HG03060 (cell line): ENCODE data around the gene ZNF385C.

Source experiments
- ATAC-seq: cut with Tn5 transposase; IDR thresholded peaks from one replicate; pipeline ENCODE4 v1.9.1; 2021; ENCODE audit warnings: low read depth, moderate number of reproducible peaks; ENCODE audit not compliant: unreplicated experiment

ZNF385C gene

GRCh38 chr17:42109086-42109485 lies 10.8 kb upstream of the ZNF385C start:
- no peak for ATAC-seq

DNA sequence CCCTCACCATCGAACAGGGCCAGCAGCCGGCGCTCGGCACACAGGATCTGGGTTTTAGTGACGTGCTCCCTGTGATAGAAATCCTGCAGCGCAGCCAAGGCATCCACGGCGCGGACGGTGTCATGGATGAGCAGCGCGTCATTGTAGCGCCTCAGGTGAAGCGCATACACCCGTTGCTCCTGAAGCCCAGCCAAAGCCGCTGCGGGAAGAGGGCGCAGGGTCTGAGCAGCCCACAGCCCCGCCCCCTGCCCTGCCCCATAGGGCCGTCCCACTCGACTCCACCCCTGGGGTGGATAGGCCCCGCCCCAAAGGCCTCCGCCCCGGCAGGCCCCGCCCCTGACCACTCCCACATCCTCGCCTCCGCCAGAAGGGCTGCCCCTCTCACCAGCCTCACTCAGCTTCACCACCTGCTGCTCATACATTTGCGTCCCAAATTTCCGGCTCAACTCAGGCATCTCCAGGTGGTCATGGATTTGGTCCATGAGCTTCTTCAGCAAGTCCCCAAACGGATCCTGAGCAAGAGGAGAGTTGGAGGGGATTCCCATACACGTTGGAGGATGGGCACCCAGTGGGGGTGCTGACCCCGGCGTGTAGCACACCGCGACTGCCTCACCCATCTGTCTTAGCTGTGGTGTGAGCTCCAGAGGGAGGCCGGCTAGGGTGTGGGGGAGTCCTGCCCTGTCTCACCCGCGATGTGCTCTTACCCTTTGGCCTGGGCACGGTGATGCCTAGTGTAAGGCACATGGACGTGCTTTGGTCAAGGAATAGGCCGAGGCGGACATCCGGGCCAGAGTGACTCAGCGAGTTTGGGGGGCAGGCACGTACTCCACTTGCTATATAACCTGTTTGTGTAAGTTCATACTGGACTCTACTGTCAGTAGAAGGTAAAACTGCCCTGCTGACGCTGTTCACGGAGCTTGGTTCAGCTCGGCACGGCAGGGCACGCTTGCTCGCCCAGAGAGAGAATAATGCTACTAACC lies 9.6 kb upstream of the ZNF385C start:
- no peak for ATAC-seq

DNA sequence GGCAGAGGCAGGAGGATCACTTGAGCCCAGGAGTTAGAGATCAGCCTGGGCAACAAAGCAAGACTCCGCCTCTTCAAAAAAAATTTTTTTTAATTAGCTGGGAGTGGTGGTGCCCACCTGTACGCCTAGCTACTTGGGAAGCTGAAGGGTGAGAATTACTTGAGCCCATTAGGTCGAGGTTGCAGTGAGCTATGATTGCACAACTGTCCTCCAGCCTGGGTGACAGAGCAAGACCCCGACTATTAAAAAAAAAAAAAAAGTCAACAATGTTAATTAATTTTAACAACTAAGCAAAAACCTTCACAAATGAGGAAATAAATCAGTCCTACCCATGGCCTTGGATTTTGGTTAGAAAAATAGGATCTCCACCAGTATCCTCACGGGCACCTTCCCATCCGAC lies 8.9 kb upstream of the ZNF385C start:
- no peak for ATAC-seq

- no peak for ATAC-seq
These were observed 7.7 kb upstream of the ZNF385C start for GRCh38 chr17:42106009-42106408.

DNA sequence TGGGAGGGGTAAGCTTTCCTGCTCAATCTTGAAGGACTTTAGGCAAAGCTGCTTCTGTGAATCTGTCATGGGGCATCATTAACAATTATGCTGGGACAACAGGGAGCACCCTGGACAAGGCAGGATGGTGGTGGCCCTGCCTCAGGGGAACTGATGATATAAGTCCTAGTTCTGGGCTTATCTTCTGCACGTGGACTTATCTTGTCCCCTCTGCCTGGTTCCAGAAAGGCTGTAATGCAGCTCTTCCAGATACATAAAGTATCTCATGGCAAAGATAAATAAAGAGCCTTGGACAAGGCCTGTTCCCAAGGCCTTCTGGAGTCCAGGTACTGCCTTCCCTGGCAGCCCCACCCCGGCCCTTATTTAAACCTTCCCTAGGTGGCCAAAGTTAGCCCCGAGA lies 6.0 kb upstream of the ZNF385C start:
- no peak for ATAC-seq

DNA sequence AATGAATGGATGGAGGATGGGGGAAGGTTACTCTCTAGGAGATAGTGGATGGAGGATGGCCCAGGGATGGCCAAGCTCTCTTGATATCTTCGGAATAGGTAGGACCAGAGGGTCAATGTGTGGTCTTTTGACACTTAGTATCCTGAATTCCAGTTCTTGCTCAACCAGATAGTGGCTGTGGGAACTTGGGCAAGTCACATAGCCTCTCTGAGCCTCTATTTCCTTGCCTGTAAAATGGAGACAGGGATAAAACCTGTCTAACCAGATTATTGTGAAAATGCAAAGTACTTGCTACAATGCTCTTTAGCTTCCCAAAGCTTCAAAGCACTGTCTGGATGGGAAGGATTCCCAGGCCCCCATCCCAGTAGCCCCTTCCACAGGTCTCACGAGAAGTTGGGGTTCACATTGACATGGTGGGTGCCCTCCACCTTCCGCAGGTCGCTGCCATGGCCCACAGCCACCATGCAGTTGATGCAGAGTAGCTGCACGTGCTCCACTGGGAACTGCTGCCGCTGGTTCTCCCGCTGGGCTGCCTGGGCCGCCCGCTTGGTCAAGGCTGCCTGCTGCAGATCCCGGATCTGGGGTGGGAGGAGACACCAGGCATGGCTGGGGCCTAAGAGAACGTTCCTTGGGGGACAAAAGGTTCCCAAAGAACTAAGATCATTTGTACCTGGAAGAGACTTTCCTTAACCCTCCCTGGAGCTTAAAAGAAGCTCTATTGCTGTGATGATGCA lies 5.1 kb upstream of the ZNF385C start:
- ATAC-seq, result no peak

DNA sequence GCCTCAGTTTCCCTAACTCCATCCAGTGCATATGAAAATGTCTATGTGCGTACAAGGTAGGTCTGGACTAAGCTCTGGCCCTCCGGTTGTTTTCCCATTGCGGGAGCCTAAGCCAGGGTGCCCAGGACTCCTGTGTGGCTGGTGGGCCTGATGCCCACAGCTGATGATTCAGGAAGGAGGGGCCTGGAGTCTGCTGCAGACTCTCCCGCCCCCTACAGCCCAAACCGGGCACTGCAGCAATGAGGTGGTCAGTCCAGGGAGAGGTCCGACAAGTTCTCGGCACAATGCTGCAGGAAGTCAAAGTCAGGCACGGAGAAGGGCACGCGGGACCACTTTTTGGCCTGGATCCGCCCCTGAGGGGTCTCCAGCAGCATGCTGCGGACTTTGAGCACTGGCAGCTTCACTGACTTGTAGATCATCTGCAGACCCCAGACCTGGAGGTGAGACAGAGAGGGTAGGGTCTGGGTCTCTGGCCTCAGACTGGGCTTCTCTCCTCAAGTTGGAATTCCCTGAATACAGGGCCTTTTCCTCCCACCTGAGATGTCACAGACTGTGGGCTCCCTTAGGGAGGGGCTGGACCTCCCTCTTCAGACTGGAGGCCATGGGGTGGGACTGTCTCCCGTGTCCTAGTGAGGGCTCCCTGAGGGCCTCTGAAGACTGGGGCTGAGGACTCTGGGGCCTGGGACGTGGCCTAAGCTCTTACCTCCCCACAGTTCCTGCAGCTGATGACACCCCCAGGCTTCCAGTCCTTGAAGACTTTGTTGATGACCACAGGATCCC lies 3.4 kb upstream of the ZNF385C start:
- no peak for ATAC-seq

- no peak for ATAC-seq
These were observed 592 bp upstream of the ZNF385C start for GRCh38 chr17:42098730-42099399.

DNA sequence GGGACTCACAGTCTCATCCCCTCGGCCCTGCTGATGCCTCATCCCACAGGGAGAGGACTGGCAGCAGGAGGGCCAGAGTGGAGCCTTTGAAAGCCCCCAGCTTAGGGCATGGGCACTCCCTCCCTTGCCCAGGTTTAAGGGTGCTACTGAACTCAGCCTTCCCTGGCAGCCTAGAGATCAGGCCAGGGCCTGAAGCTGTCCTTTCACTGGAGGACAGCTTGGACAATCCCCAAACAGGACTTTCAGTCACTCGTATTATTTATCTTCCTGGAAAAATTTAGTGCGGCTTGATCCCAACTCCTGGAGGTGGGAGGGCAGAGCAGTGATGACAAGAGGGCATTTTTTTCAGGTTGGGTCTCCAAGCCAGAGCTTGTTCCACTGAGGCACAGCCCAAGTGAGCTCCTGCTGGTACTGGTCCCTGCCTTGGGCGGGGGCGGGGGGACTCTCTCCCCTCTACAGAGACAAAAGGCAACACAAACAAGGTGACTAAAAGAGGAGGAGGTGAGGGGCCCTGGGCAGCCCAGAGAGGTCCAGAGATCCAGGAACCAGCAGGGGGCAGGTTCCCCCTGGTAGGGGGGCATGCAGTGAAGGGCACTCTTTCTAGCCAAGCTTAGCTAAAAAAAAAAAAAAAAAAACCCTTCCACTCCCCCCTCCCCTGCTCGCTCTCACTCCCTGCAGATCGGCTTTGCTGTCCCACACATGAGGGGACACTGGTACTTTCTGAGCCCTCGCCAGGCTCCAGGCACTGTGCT lies 1.7 kb downstream of the ZNF385C start:
- no peak for ATAC-seq

DNA sequence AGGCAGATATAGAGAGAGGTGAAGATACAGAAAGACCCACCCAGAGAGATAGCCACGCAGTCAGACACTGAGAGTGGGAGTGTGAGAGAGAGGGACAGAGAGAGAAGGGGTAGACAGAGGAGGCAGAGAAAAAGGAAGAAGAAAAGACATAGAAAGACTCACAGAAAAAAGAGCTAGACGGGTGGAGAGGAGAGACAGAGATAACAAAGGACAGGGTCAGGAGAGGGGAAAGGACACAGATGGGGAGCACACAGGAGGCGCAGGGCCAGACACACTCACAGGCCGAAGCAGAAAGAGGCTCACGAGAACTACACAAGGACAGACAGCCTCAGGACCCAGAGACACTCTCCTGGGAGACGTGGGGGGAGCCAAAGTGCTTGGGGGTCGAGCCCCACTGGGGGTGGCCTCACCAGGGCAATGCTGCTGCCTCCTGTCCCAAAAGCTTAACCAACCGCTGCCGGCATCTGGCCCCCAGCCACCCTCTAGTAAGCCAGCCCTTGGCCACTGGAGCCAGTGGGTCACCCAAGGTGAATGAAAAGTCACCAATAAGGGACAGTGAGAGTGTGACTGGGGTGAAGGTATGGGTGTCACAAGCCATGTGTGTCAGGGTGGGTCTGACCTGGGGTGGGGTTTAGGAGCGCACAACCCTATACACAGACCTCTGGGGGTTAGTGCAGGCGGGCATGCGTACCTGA lies 3.8 kb downstream of the ZNF385C start:
- no peak for ATAC-seq

- ATAC-seq, result no peak
These were observed 5.3 kb downstream of the ZNF385C start for GRCh38 chr17:42092939-42093338.

DNA sequence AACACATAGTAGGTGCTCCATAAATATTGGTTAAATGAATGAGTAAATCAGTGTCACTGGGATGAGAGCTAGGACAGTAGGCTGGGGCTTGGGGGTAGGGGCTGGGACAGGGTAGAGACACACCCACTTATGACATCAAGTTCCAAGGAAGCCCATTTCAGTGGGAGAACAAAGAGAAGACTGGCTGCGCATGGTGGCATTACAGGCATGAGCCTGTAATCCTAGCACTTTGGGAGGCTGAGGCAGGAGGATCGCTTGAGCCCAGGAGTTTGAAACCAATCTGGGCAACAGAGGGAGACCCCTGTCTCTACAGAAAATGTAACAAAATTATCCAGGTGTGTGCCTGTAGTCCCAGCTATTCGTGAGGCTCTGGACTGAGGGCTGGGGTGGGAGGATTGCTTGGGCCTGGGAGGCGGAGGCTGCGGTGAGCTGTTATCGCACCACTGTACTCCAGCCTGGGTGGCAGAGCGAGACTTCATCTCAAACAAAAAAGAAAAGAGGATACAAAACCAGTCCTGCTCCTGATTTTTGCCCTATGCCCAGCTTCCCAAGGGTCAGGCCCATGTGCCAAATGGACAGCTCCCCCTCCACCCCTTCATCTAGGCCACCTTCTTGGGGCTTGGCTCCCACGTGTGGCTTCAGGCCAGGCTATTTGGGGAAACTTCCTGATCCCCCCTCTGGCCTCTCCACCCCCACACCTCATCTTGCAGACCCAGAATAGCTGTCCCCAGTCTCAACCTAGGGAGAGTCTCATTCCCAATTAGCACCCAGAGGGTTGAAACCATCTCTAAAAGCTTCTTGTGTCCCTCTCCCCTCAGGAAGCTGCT lies 7.1 kb downstream of the ZNF385C start:
- ATAC-seq, result no peak

GRCh38 chr17:42088736-42089135 lies 9.5 kb downstream of the ZNF385C start:
- ATAC-seq, result no peak

GRCh38 chr17:42087736-42088705 lies 10.3 kb downstream of the ZNF385C start:
- no peak for ATAC-seq

GRCh38 chr17:42087042-42087701 lies 11.1 kb downstream of the ZNF385C start:
- no peak for ATAC-seq

- ATAC-seq, result no peak
These were observed 16.6 kb downstream of the ZNF385C start for GRCh38 chr17:42081516-42082129.
